A549 (cell line): ENCODE data around the gene ATP5F1A. TPM values are rescaled to one million over a fixed set of nuclear protein-coding genes. Genes with fewer than 3 reads are reported as not detected.
"Not testable (repeated sequence)": the region's sequence is repeated elsewhere in the genome, so short reads cannot be mapped to it uniquely, and the experiment has no call there.

Source experiments
- ATAC-seq, 2 experiments: fragments of 200-7000 bp in 1 of 2; fragments of >200 bp in 1 of 2; cut with Nextera tagmentation in 1 of 2; cut with Tn5 transposase in 1 of 2; 3 replicates each; pipeline versions ENCODE4 v1.8.0 to v1.9.1; 2018 to 2020; ENCODE audit warnings: mild to moderate bottlenecking in 1 of 2, moderate library complexity in 1 of 2
- CTCF ChIA-PET: fragments of 300-600 bp; sonication (Branson Sonifier 250); formaldehyde crosslinking; extraction: SDS; loops from one replicate; lab custom pipeline; 2021; ENCODE audit warnings: antibody characterized with exemption, inconsistent platforms; lab: Yijun Ruan, JAX
- POLR2A ChIA-PET: fragments of 350-600 bp; formaldehyde crosslinking; extraction: SDS; loops from one replicate; lab custom pipeline; 2021; ENCODE audit warnings: antibody characterized with exemption, inconsistent platforms; lab: Yijun Ruan, JAX
- DNase-seq, 2 experiments: peaks; one replicate each; pipeline versions ENCODE4 v3.0.0 to v3.0.0-alpha.2; 2011 to 2016; ENCODE audit warnings: low read depth in 1 of 2, low spot score in 1 of 2
- FAIRE-seq: peaks from 2 replicates; lab custom pipeline; 2011; peaks lifted over from hg19 to GRCh38; lab: Jason Lieb, UNC
- H3K27ac ChIP-seq, 2 experiments: fragments of >200 bp; sonication (Bioruptor Twin); formaldehyde crosslinking; 3 replicates each; pipeline ENCODE4 v1.5.1; 2016 to 2017
- H3K4me1 ChIP-seq: fragments of >200 bp; sonication (Bioruptor Twin); formaldehyde crosslinking; 3 replicates; pipeline ENCODE4 v1.6.1; 2016
- H3K4me2 ChIP-seq: fragments of >200 bp; sonication (Bioruptor Twin); formaldehyde crosslinking; 3 replicates; pipeline ENCODE4 v1.6.1; 2016
- H3K4me3 ChIP-seq: fragments of >200 bp; sonication (Bioruptor Twin); formaldehyde crosslinking; 3 replicates; pipeline ENCODE4 v1.5.1; 2016
- H3K9me3 ChIP-seq: fragments of >200 bp; sonication (Bioruptor Twin); formaldehyde crosslinking; 3 replicates; pipeline ENCODE4 v1.6.1; 2016
- BHLHE40 ChIP-seq: IDR thresholded peaks from 2 replicates; pipeline ENCODE4 v1.6.1; 2012; ENCODE audit warnings: low read depth, low read length, inconsistent platforms
- CBX2 ChIP-seq: fragments of 200-600 bp; sonication (generic); IDR thresholded peaks from 2 replicates; pipeline ENCODE4 v1.6.1; 2016; ENCODE audit warnings: low read depth, mild to moderate bottlenecking, borderline replicate concordance
- CEBPB ChIP-seq, 2 experiments: fragments of >200 bp in 1 of 2; sonication (Bioruptor Twin) in 1 of 2; formaldehyde crosslinking in 1 of 2; IDR thresholded peaks; 2 replicates each; pipeline ENCODE4 v1.6.1; 2012 to 2016
- CHD2 ChIP-seq: fragments of 150-350 bp; IDR thresholded peaks from 2 replicates; pipeline ENCODE4 v1.6.1; 2014; ENCODE audit warnings: low read length; ENCODE audit not compliant: partially characterized antibody
- CHD4 ChIP-seq: fragments of 200-600 bp; sonication (generic); IDR thresholded peaks from 2 replicates; pipeline ENCODE4 v1.6.1; 2016; ENCODE audit warnings: antibody characterized with exemption, mild to moderate bottlenecking, borderline replicate concordance
- EHF ChIP-seq: fragments of 250-450 bp; sonication (Bioruptor Pico); IDR thresholded peaks from 2 replicates; pipeline ENCODE4 v1.5.0; 2020; ENCODE audit warnings: mild to moderate bottlenecking
- ESRRA ChIP-seq: fragments of 150-350 bp; IDR thresholded peaks from 2 replicates; pipeline ENCODE4 v1.6.1; 2014; ENCODE audit warnings: mild to moderate bottlenecking, low read length, borderline replicate concordance
- FOSL2 ChIP-seq, 2 experiments: fragments of 450-650 bp in 1 of 2; fragments of >200 bp in 1 of 2; sonication (Bioruptor Twin) in 1 of 2; formaldehyde crosslinking; IDR thresholded peaks; 2 replicates each; pipeline versions ENCODE4 v1.5.0 to v1.6.1; 2016 to 2020; ENCODE audit warnings: mild to moderate bottlenecking in 1 of 2, moderate library complexity in 1 of 2
- GATA3 ChIP-seq: IDR thresholded peaks from 2 replicates; pipeline ENCODE4 v1.6.1; 2012; ENCODE audit warnings: borderline replicate concordance
- HDAC2 ChIP-seq: fragments of 200-600 bp; sonication (generic); IDR thresholded peaks from 2 replicates; pipeline ENCODE4 v1.6.1; 2016
- HOXA7 ChIP-seq: fragments of 250-450 bp; sonication (Bioruptor Pico); IDR thresholded peaks from 2 replicates; pipeline ENCODE4 v1.5.0; 2020; ENCODE audit warnings: mild to moderate bottlenecking, moderate library complexity
- HOXB13 ChIP-seq: fragments of 250-450 bp; sonication (Bioruptor Pico); IDR thresholded peaks from 2 replicates; pipeline ENCODE4 v1.5.0; 2020; ENCODE audit warnings: low read depth, mild to moderate bottlenecking, moderate library complexity
- KDM1A ChIP-seq: fragments of 200-600 bp; sonication (generic); IDR thresholded peaks from 2 replicates; pipeline ENCODE4 v1.6.1; 2016; ENCODE audit warnings: low read depth, mild to moderate bottlenecking
- NFE2L2 ChIP-seq: fragments of 150-350 bp; conservative IDR thresholded peaks from 2 replicates; pipeline ENCODE4 v1.6.1; 2014; ENCODE audit warnings: low read length
- NPAS2 ChIP-seq: fragments of 250-450 bp; sonication (Bioruptor Pico); IDR thresholded peaks from 2 replicates; pipeline ENCODE4 v1.8.0; 2022; ENCODE audit warnings: mild to moderate bottlenecking, moderate library complexity, borderline replicate concordance
- RAD21 ChIP-seq, 2 experiments: fragments of >200 bp in 1 of 2; sonication (Bioruptor Twin) in 1 of 2; formaldehyde crosslinking in 1 of 2; IDR thresholded peaks in 1 of 2; conservative IDR thresholded peaks in 1 of 2; 2 replicates in 1 of 2; 3 replicates in 1 of 2; pipeline ENCODE4 v1.6.1; 2012 to 2018; ENCODE audit warnings: inconsistent platforms in 1 of 2
- RCOR1 ChIP-seq: fragments of 150-350 bp; IDR thresholded peaks from 2 replicates; pipeline ENCODE4 v1.6.1; 2014; ENCODE audit warnings: antibody characterized with exemption, low read length, low read depth
- REST ChIP-seq: fragments of 200-600 bp; sonication (generic); IDR thresholded peaks from 2 replicates; pipeline ENCODE4 v1.6.1; 2016; ENCODE audit warnings: antibody characterized with exemption, mild to moderate bottlenecking, moderate library complexity
- SMC3 ChIP-seq: fragments of >200 bp; sonication (Bioruptor Twin); formaldehyde crosslinking; IDR thresholded peaks from 3 replicates; pipeline ENCODE4 v1.6.1; 2018; ENCODE audit warnings: inconsistent platforms
- TFCP2L1 ChIP-seq: fragments of 250-450 bp; sonication (Bioruptor Pico); IDR thresholded peaks from 2 replicates; pipeline ENCODE4 v1.5.0; 2021; ENCODE audit warnings: mild to moderate bottlenecking
- TP53 ChIP-seq: fragments of 250-450 bp; sonication (Bioruptor Pico); IDR thresholded peaks from 2 replicates; pipeline ENCODE4 v1.5.0; 2021; ENCODE audit warnings: mild to moderate bottlenecking, moderate library complexity
- ZC3H11A ChIP-seq: fragments of 450-650 bp; IDR thresholded peaks from 2 replicates; pipeline ENCODE4 v1.6.1; 2014; ENCODE audit warnings: antibody characterized with exemption, mild to moderate bottlenecking
- ZFP36 ChIP-seq: fragments of 450-650 bp; IDR thresholded peaks from 2 replicates; pipeline ENCODE4 v1.6.1; 2014; ENCODE audit warnings: borderline replicate concordance; ENCODE audit not compliant: partially characterized antibody
- ZNF302 ChIP-seq: fragments of 250-450 bp; sonication (Bioruptor Pico); IDR thresholded peaks from 2 replicates; pipeline ENCODE4 v1.9.0; 2021; ENCODE audit warnings: inconsistent platforms, mild to moderate bottlenecking, moderate library complexity
- WGBS: methylation state at CpG from one replicate; pipeline ENCODE4 v1.1.6; 2017; ENCODE audit errors: missing lambda C conversion rate; 5-methylcytosine and 5-hydroxymethylcytosine counted together
- polyA plus RNA-seq, 4 experiments: library from polyadenylated mRNA; depleted of rRNA in 3 of 4; stranded (reverse); fragments of >200 nt; fragmentation: RNase III in 1 of 4; extraction: RNeasy Plus Mini Kit Qiagen cat#74134 plus additional on column Dnase treatment in 1 of 4; gene quantifications; 2 replicates in 3 of 4; 3 replicates in 1 of 4; pipeline ENCODE4 v1.2.3, GENCODE V29; 2011 to 2017
- TF ChIP-seq, protein P1 (sequence below): fragments of >200 bp; sonication (Bioruptor Twin); formaldehyde crosslinking; IDR thresholded peaks from 3 replicates; pipeline ENCODE4 v1.6.1; 2016
- TF ChIP-seq, protein P2 (sequence below): IDR thresholded peaks from 2 replicates; pipeline ENCODE4 v1.6.1; 2012; ENCODE audit warnings: low read depth, borderline replicate concordance

ATP5F1A gene
- polyA plus RNA-seq, 2 of the 4 experiments (the other 2 are of a cell fraction): 422 to 543 TPM

DNA sequence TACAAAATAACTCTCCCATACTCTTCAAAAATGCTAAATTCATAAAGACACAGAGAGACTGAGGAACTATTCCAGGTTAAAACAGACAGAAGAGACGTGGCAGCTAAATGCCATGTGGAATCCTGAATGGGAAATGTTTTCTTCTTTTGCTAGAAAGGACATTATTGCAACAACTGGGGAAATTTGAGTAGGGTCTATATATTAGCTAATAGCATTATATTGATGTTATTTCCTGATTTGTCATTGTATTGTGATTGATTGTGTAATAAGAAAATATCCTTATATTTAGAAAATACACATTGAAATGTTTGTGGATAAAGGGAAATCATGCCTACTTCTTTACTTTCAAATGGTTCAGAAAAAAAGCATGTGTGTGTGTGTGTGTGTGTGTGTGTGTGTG, 49.5 kb downstream of the ATP5F1A start:
- WGBS: 40% methylated on average over 1 of the region's 1 CpG
- CTCF ChIA-PET: no interaction called here
- Histone ChIP-seq H3K4me2 (no peak overlapping the region), H3K4me1 (no peaks in the 10 kb centered on the region), H3K9me3 (no peaks in the 10 kb centered on the region), H3K4me3 (no peak overlapping the region), H3K27ac (no peak overlapping the region)
- ATAC-seq: no peak
- POLR2A ChIA-PET: no interaction called here
- no peak for FAIRE-seq
- no peak for DNase-seq
- TF ChIP-seq FOSL2 (IDR thresholded peaks at IDR 0.05) (no peak), FOSL2 (CRISPR knock-in tag; IDR thresholded peaks at IDR 0.05) (no peak), CHD4 (no peak), HOXB13 (no peak), RAD21 (conservative IDR thresholded peaks at IDR 0.05 in 1 of 2, IDR thresholded peaks at IDR 0.05 in 1 of 2) (no peak), BHLHE40 (no peak), NFE2L2 (no peak), CEBPB (IDR thresholded peaks at IDR 0.05) (no peak), SMC3 (no peak), CBX2 (no peak)
- TF ChIP-seq, protein P1, sequence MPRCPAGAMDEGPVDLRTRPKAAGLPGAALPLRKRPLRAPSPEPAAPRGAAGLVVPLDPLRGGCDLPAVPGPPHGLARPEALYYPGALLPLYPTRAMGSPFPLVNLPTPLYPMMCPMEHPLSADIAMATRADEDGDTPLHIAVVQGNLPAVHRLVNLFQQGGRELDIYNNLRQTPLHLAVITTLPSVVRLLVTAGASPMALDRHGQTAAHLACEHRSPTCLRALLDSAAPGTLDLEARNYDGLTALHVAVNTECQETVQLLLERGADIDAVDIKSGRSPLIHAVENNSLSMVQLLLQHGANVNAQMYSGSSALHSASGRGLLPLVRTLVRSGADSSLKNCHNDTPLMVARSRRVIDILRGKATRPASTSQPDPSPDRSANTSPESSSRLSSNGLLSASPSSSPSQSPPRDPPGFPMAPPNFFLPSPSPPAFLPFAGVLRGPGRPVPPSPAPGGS: no peak

GRCh38 chr18:46047369-46047768, 50.7 kb downstream of the ATP5F1A start:
- not testable (repeated sequence) for FAIRE-seq

GRCh38 chr18:46046688-46047087, 51.4 kb downstream of the ATP5F1A start:
- no peak for ATAC-seq
- Histone ChIP-seq H3K9me3 (no peaks in the 10 kb centered on the region), H3K27ac (no peak overlapping the region), H3K4me2 (no peak overlapping the region), H3K4me1 (no peaks in the 10 kb centered on the region), H3K4me3 (no peak overlapping the region)
- ChIA-PET POLR2A (no interaction called here), CTCF (no interaction called here)
- no peak for FAIRE-seq
- DNase-seq: no peak
- no peak for TF ChIP-seq ZFP36
- no peak for TF ChIP-seq CHD2
- TF ChIP-seq EHF: no peak
- TF ChIP-seq RAD21 (conservative IDR thresholded peaks at IDR 0.05 in 1 of 2, IDR thresholded peaks at IDR 0.05 in 1 of 2): no peak
- TF ChIP-seq CHD4: no peak
- TF ChIP-seq CEBPB (IDR thresholded peaks at IDR 0.05): no peak
- no peak for TF ChIP-seq TFCP2L1
- no peak for TF ChIP-seq GATA3
- no peak for TF ChIP-seq ZC3H11A
- no peak for TF ChIP-seq TP53
- no peak for TF ChIP-seq NPAS2
- 70% methylated on average over 2 of the region's 2 CpGs for WGBS

More at GRCh38 chr18:46047369-46047768, 50.7 kb downstream of the ATP5F1A start:
- H3K4me1 ChIP-seq, H3K4me3 ChIP-seq, CTCF ChIA-PET, H3K9me3 ChIP-seq, POLR2A ChIA-PET, H3K4me2 ChIP-seq, ATAC-seq, H3K27ac ChIP-seq, DNase-seq: not testable (repeated sequence)
- 65% methylated on average over 9 of the region's 13 CpGs for whole genome bisulfite sequencing

GRCh38 chr18:46046126-46046525, 52.0 kb downstream of the ATP5F1A start:
- CTCF ChIA-PET: no interaction called here
- WGBS: 98% methylated on average over 6 of the region's 6 CpGs
- Histone ChIP-seq H3K4me1 (no peaks in the 10 kb centered on the region), H3K27ac (no peak overlapping the region), H3K4me3 (no peak overlapping the region), H3K9me3 (no peaks in the 10 kb centered on the region), H3K4me2 (no peak overlapping the region)
- DNase-seq (no peak), ATAC-seq (no peak), FAIRE-seq (no peak)
- POLR2A ChIA-PET: no interaction called here
- TF ChIP-seq ZC3H11A: no peak
- no peak for TF ChIP-seq ESRRA
- no peak for TF ChIP-seq SMC3
- TF ChIP-seq KDM1A: no peak
- TF ChIP-seq, protein P2, sequence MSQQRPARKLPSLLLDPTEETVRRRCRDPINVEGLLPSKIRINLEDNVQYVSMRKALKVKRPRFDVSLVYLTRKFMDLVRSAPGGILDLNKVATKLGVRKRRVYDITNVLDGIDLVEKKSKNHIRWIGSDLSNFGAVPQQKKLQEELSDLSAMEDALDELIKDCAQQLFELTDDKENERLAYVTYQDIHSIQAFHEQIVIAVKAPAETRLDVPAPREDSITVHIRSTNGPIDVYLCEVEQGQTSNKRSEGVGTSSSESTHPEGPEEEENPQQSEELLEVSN: no peak
- no peak for TF ChIP-seq HOXA7 (CRISPR knock-in tag)
- no peak for TF ChIP-seq CBX2
- TF ChIP-seq FOSL2 (IDR thresholded peaks at IDR 0.05): no peak
- TF ChIP-seq FOSL2 (CRISPR knock-in tag; IDR thresholded peaks at IDR 0.05): no peak
- no peak for TF ChIP-seq CHD2
- no peak for TF ChIP-seq HDAC2
- no peak for TF ChIP-seq RCOR1
- no peak for TF ChIP-seq REST
- TF ChIP-seq ZNF302: no peak
- no peak for TF ChIP-seq TP53
